HCT116 (cell line): ENCODE results near the gene C13orf46. TPM values are rescaled to one million over a fixed set of nuclear protein-coding genes. Genes with fewer than 3 reads are reported as not detected.

Experiments
- ATAC-seq: fragments of 200-7000 bp; cut with Tn5 transposase; 2 replicates; pipeline ENCODE4 v1.9.1; 2020; ENCODE audit warnings: mild to moderate bottlenecking, moderate library complexity
- BruUV-seq: library from RNA; stranded (reverse); fragments of 400-500 nt; replicated peaks from 2 replicates; lab custom pipeline; 2021; lab: Mats Ljungman, UMichigan
- CTCF ChIA-PET: fragments of 300-600 bp; sonication (Branson Sonifier 250); formaldehyde crosslinking; loops from one replicate; lab custom pipeline; 2021; ENCODE audit warnings: antibody characterized with exemption; lab: Charles Lee
- POLR2A ChIA-PET: fragments of 300-600, 350-600 bp; sonication (Branson Sonifier 250); formaldehyde crosslinking; loops from one replicate; lab custom pipeline; 2021; ENCODE audit warnings: antibody characterized with exemption; lab: Charles Lee
- RAD21 ChIA-PET, 2 experiments: fragments of 300-600 bp; sonication (Branson Sonifier 250); formaldehyde crosslinking; loops; one replicate each; lab custom pipeline; 2023; ENCODE audit warnings: low total read pairs in 2 of 2; ENCODE audit not compliant: uncharacterized antibody in 2 of 2, unreplicated experiment in 2 of 2, low non-redundant PET in 1 of 2; lab: Charles Lee
- DNase-seq: peaks from one replicate; pipeline ENCODE4 v3.0.0-alpha.2; 2010; ENCODE audit warnings: low read depth, low spot score
- H2AFZ ChIP-seq: fragments of 200-600 bp; shearing (Covaris generic), sonication (generic); 2 replicates; pipeline ENCODE4 v1.6.1; 2017; ENCODE audit warnings: low read depth, mixed run types, mixed read lengths, antibody characterized with exemption, low read length; ENCODE audit not compliant: poor library complexity, severe bottlenecking
- H3K27ac ChIP-seq: 2 replicates; pipeline ENCODE4 v1.5.1; 2012; ENCODE audit warnings: low read depth, low read length
- H3K27me3 ChIP-seq: fragments of 200-600 bp; sonication (generic); 2 replicates; pipeline ENCODE4 v1.6.1; 2016; ENCODE audit warnings: mixed run types, low read length, mixed read lengths; ENCODE audit not compliant: insufficient read depth
- H3K36me3 ChIP-seq, 2 experiments: fragments of 200-500 bp in 1 of 2; fragments of 200-600 bp in 1 of 2; sonication (Bioruptor generic) in 1 of 2; sonication (generic) in 1 of 2; 2 replicates each; pipeline versions ENCODE4 v1.5.1 to v1.6.1; 2014 to 2016; ENCODE audit warnings: low read length in 2 of 2, inconsistent platforms in 1 of 2, mixed read lengths in 1 of 2, mixed run types in 1 of 2; ENCODE audit not compliant: insufficient read depth in 2 of 2, control insufficient read depth in 1 of 2
- H3K4me1 ChIP-seq, 2 experiments: fragments of 200-600 bp in 1 of 2; sonication (generic) in 1 of 2; 2 replicates each; pipeline versions ENCODE4 v1.5.1 to v1.6.1; 2012 to 2017; ENCODE audit warnings: low read length in 2 of 2, inconsistent platforms in 1 of 2, mild to moderate bottlenecking in 1 of 2, mixed read lengths in 1 of 2, mixed run types in 1 of 2, moderate library complexity in 1 of 2; ENCODE audit not compliant: insufficient read depth in 2 of 2, control insufficient read depth in 1 of 2
- H3K4me2 ChIP-seq: fragments of 200-600 bp; sonication (generic); 2 replicates; pipeline ENCODE4 v1.6.1; 2017; ENCODE audit warnings: mixed run types, low read length, mixed read lengths
- H3K4me3 ChIP-seq, 2 experiments: fragments of 200-600 bp in 1 of 2; sonication (generic) in 1 of 2; replicated peaks in 1 of 2; 2 replicates each; pipeline ENCODE4 v1.5.1; 2011 to 2016; ENCODE audit warnings: low read length in 2 of 2, control low read depth in 1 of 2, low read depth in 1 of 2, mild to moderate bottlenecking in 1 of 2, mixed read lengths in 1 of 2, mixed run types in 1 of 2
- H3K79me2 ChIP-seq: fragments of 200-600 bp; sonication (generic); 2 replicates; pipeline ENCODE4 v1.6.1; 2017; ENCODE audit warnings: mild to moderate bottlenecking, mixed run types, low read length, moderate library complexity, mixed read lengths; ENCODE audit not compliant: insufficient read depth
- H3K9ac ChIP-seq: fragments of 200-600 bp; sonication (generic); 2 replicates; pipeline ENCODE4 v1.6.1; 2016; ENCODE audit warnings: low read length, mixed read lengths
- H3K9me2 ChIP-seq: fragments of 200-600 bp; sonication (generic), shearing (Covaris generic); 2 replicates; pipeline ENCODE4 v1.6.1; 2017; ENCODE audit warnings: mixed run types, mild to moderate bottlenecking, moderate library complexity; ENCODE audit not compliant: insufficient read depth
- H3K9me3 ChIP-seq, 2 experiments: fragments of 200-500 bp in 1 of 2; fragments of 200-600 bp in 1 of 2; sonication (Bioruptor generic) in 1 of 2; sonication (generic) in 1 of 2; 2 replicates each; pipeline ENCODE4 v1.6.1; 2014 to 2017; ENCODE audit warnings: low read length in 2 of 2, mixed read lengths in 2 of 2, inconsistent platforms in 1 of 2, low read depth in 1 of 2, mild to moderate bottlenecking in 1 of 2, mixed run types in 1 of 2, moderate library complexity in 1 of 2; ENCODE audit not compliant: control insufficient read depth in 1 of 2, insufficient read depth in 1 of 2
- H4K20me1 ChIP-seq: fragments of 200-600 bp; sonication (generic), shearing (Covaris generic); 2 replicates; pipeline ENCODE4 v1.6.1; 2017; ENCODE audit warnings: mixed run types, mild to moderate bottlenecking, moderate library complexity; ENCODE audit not compliant: insufficient read depth
- EZH2phosphoT487 ChIP-seq: fragments of 200-600 bp; IDR thresholded peaks from 2 replicates; pipeline ENCODE4 v1.6.1; 2018; ENCODE audit warnings: antibody characterized with exemption, borderline replicate concordance
- SP1 ChIP-seq: IDR thresholded peaks from 2 replicates; pipeline ENCODE4 v1.6.1; 2012; ENCODE audit warnings: low read depth
- SRF ChIP-seq: IDR thresholded peaks from 2 replicates; pipeline ENCODE4 v1.6.1; 2012; ENCODE audit warnings: low read depth
- ZNF274 ChIP-seq: fragments of 200-500 bp; sonication (Bioruptor generic); IDR thresholded peaks from 2 replicates; pipeline ENCODE4 v1.6.1; 2014; ENCODE audit warnings: mild to moderate bottlenecking, low read depth, low read length, inconsistent platforms
- intact Hi-C: fragments of 100-400 bp; cut with micrococcal nuclease; formaldehyde crosslinking; loops from 2 replicates; pipeline ENCODE4 v1.10.0; 2022
- total RNA-seq: library from RNA; stranded (reverse); gene quantifications from one replicate; pipeline ENCODE4 v1.2.1, GENCODE V29; 2021; ENCODE audit not compliant: unreplicated experiment
- TF ChIP-seq, protein P1 (sequence below): IDR thresholded peaks from 2 replicates; pipeline ENCODE4 v1.6.1; 2011; ENCODE audit warnings: mild to moderate bottlenecking, low read length, moderate library complexity; ENCODE audit not compliant: insufficient replicate concordance; ENCODE audit errors: extremely low read depth
- TF ChIP-seq, protein P2 (sequence below): IDR thresholded peaks from 2 replicates; pipeline ENCODE4 v1.6.1; 2012

The C13orf46 gene
- total RNA-seq, 1 experiment from 2014 or later: 0.93 TPM

DNA sequence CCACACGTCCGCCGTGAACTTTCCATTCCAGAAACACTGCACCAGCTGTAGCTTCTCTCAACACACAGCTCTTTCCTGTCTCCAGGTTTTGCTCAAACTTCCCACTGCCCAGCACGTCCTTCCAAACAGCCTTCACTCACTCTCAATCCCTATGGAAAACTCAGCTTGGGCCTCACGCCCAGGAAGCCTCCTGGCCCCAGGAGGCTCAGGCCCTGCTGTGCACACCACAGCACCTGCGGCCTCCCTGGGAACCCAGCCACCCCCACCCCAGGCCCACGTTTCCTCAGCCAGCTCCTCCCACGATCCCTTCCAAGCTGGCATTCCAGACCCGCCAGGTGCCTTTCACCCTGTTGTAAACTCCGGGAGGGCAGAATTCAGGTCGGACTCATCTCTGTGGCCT lies 35.2 kb downstream of the C13orf46 start (continued):
- TF ChIP-seq, protein P1, sequence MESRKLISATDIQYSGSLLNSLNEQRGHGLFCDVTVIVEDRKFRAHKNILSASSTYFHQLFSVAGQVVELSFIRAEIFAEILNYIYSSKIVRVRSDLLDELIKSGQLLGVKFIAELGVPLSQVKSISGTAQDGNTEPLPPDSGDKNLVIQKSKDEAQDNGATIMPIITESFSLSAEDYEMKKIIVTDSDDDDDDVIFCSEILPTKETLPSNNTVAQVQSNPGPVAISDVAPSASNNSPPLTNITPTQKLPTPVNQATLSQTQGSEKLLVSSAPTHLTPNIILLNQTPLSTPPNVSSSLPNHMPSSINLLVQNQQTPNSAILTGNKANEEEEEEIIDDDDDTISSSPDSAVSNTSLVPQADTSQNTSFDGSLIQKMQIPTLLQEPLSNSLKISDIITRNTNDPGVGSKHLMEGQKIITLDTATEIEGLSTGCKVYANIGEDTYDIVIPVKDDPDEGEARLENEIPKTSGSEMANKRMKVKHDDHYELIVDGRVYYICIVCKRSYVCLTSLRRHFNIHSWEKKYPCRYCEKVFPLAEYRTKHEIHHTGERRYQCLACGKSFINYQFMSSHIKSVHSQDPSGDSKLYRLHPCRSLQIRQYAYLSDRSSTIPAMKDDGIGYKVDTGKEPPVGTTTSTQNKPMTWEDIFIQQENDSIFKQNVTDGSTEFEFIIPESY: no peak
- TF ChIP-seq ZNF274: no peak

DNA sequence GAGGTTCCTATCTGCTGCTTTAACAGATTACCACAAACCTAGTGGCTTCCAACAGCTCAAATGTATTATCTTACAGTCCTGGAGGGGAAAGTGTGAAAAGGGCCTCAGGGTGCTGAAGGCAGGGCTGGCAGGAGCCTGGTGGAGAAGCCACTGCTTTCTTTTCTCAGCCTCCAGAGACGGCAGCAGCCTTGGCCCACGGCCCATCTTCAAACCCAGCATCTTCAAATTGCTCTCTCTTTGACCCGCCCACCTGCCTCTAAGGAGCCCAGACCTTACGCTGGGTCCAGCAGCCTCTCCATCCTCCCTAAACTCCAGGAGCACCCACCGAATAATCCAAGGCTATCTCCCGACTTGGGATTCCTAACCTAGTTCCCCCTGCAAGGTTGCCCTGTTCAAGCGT lies 35.6 kb downstream of the C13orf46 start:
- Histone ChIP-seq H3K9me2 (no peaks in the 10 kb centered on the region), H3K4me2 (no peak overlapping the region), H3K9me3 (no peaks in the 10 kb centered on the region), H3K27me3 (no peaks in the 10 kb centered on the region), H3K36me3 (no peaks in the 10 kb centered on the region), H3K9ac (no peak overlapping the region), H3K27ac (no peak overlapping the region), H2AFZ (no peak overlapping the region), H3K4me3 (no peak overlapping the region), H3K4me1 (peaks cover 0 to 4% of the 10 kb centered on the region in 2 experiments; a peak in 1 of 4 replicates), H3K79me2 (no peaks in the 10 kb centered on the region), H4K20me1 (no peaks in the 10 kb centered on the region)
- TF ChIP-seq SRF: no peak
- no peak for TF ChIP-seq EZH2phosphoT487
- TF ChIP-seq, protein P2, sequence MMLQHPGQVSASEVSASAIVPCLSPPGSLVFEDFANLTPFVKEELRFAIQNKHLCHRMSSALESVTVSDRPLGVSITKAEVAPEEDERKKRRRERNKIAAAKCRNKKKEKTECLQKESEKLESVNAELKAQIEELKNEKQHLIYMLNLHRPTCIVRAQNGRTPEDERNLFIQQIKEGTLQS: no peak
- TF ChIP-seq SP1: no peak
- POLR2A ChIA-PET: no interaction called here
- no peak for DNase-seq
- RAD21 ChIA-PET: no interaction called here
- no peak for ATAC-seq
- BruUV-seq: no TSS peak
- intact Hi-C loops: no loop called here
- CTCF ChIA-PET: no interaction called here
